ENCODE results near the gene IFRD2.
"Not testable (repeated sequence)": the region's sequence is repeated elsewhere in the genome, so short reads cannot be mapped to it uniquely, and the experiment has no call there.

The IFRD2 gene

GRCh38 chr3:50322115-50322385, 29.8 kb upstream of the IFRD2 start:
- in situ Hi-C loops (cut with HindIII; ENCODE audit: low pct_unique_long_range_greater_than_20kb, low sequenced_read_pairs), result no loop called here
- no peak for TF ChIP-seq JUND (IDR thresholded peaks at IDR 0.05; ENCODE audit: low read depth)
- DNase-seq (ENCODE audit: low read depth in 1 of 2, low spot score in 1 of 2), result no peak

- in situ Hi-C loops (cut with HindIII; ENCODE audit: low pct_unique_long_range_greater_than_20kb, low sequenced_read_pairs), result no loop called here
- peak; percentile 80 to 91 for DNase-seq (ENCODE audit: low read depth in 1 of 2, low spot score in 1 of 2)
- TF ChIP-seq JUND (IDR thresholded peaks at IDR 0.05; ENCODE audit: low read depth), result no peak
Observed at GRCh38 chr3:50321336-50322114, 29.3 kb upstream of the IFRD2 start.

- in situ Hi-C loops (cut with HindIII; ENCODE audit: low pct_unique_long_range_greater_than_20kb, low sequenced_read_pairs), result no loop called here
- peak in 1 of 2 experiments; percentile 76 for DNase-seq (ENCODE audit: low read depth in 1 of 2, low spot score in 1 of 2)
Observed at GRCh38 chr3:50320853-50321335, 28.7 kb upstream of the IFRD2 start.

GRCh38 chr3:50319894-50320625, 27.8 kb upstream of the IFRD2 start:
- TF ChIP-seq JUND (IDR thresholded peaks at IDR 0.05; ENCODE audit: low read depth), result no peak
- DNase-seq (ENCODE audit: low read depth in 1 of 2, low spot score in 1 of 2), result no peak
- in situ Hi-C loops (cut with HindIII; ENCODE audit: low pct_unique_long_range_greater_than_20kb, low sequenced_read_pairs), result no loop called here

More at GRCh38 chr3:50320853-50321335, 28.7 kb upstream of the IFRD2 start:
- TF ChIP-seq JUND (IDR thresholded peaks at IDR 0.05; ENCODE audit: low read depth), result no peak

- in situ Hi-C loops (cut with HindIII; ENCODE audit: low pct_unique_long_range_greater_than_20kb, low sequenced_read_pairs), result no loop called here
- DNase-seq (ENCODE audit: low read depth in 1 of 2, low spot score in 1 of 2), result no peak
- TF ChIP-seq JUND (IDR thresholded peaks at IDR 0.05; ENCODE audit: low read depth), result no peak
Observed at GRCh38 chr3:50319181-50319893, 27.1 kb upstream of the IFRD2 start.

GRCh38 chr3:50318615-50319014, 26.4 kb upstream of the IFRD2 start:
- no peak for TF ChIP-seq JUND (IDR thresholded peaks at IDR 0.05; ENCODE audit: low read depth)
- in situ Hi-C loops (cut with HindIII; ENCODE audit: low pct_unique_long_range_greater_than_20kb, low sequenced_read_pairs), result no loop called here
- DNase-seq (ENCODE audit: low read depth in 1 of 2, low spot score in 1 of 2), result no peak

- DNase-seq (ENCODE audit: low read depth in 1 of 2, low spot score in 1 of 2), result no peak
- TF ChIP-seq JUND (IDR thresholded peaks at IDR 0.05; ENCODE audit: low read depth), result no peak
- in situ Hi-C loops (cut with HindIII; ENCODE audit: low pct_unique_long_range_greater_than_20kb, low sequenced_read_pairs), result no loop called here
Observed at GRCh38 chr3:50318163-50318562, 25.9 kb upstream of the IFRD2 start.

GRCh38 chr3:50317300-50317699, 25.1 kb upstream of the IFRD2 start:
- DNase-seq (ENCODE audit: low read depth in 1 of 2, low spot score in 1 of 2), result peak in 1 of 2 experiments; percentile 68
- TF ChIP-seq JUND (IDR thresholded peaks at IDR 0.05; ENCODE audit: low read depth), result no peak
- in situ Hi-C loops (cut with HindIII; ENCODE audit: low pct_unique_long_range_greater_than_20kb, low sequenced_read_pairs), result no loop called here

GRCh38 chr3:50316657-50317242, 24.5 kb upstream of the IFRD2 start:
- TF ChIP-seq JUND (IDR thresholded peaks at IDR 0.05; ENCODE audit: low read depth), result no peak
- DNase-seq (ENCODE audit: low read depth in 1 of 2, low spot score in 1 of 2), result peak in 1 of 2 experiments; percentile 87
- in situ Hi-C loops (cut with HindIII; ENCODE audit: low pct_unique_long_range_greater_than_20kb, low sequenced_read_pairs), result no loop called here

- in situ Hi-C loops (cut with HindIII; ENCODE audit: low pct_unique_long_range_greater_than_20kb, low sequenced_read_pairs), result no loop called here
- TF ChIP-seq JUND (IDR thresholded peaks at IDR 0.05; ENCODE audit: low read depth), result no peak
- no peak for DNase-seq (ENCODE audit: low read depth in 1 of 2, low spot score in 1 of 2)
Observed at GRCh38 chr3:50314816-50315215, 22.6 kb upstream of the IFRD2 start.

- no peak for TF ChIP-seq JUND (IDR thresholded peaks at IDR 0.05; ENCODE audit: low read depth)
- no peak for DNase-seq (ENCODE audit: low read depth in 1 of 2, low spot score in 1 of 2)
- in situ Hi-C loops (cut with HindIII; ENCODE audit: low pct_unique_long_range_greater_than_20kb, low sequenced_read_pairs), result no loop called here
Observed at GRCh38 chr3:50314342-50314741, 22.1 kb upstream of the IFRD2 start.

GRCh38 chr3:50312041-50312440, 19.8 kb upstream of the IFRD2 start:
- DNase-seq (ENCODE audit: low read depth in 1 of 2, low spot score in 1 of 2); in situ Hi-C loops (cut with HindIII; ENCODE audit: low pct_unique_long_range_greater_than_20kb, low sequenced_read_pairs): not testable (repeated sequence)
